Cardiac muscle cell (in vitro differentiated cells and primary cell): ENCODE data around the gene PAQR5. TPM values are rescaled to one million over a fixed set of nuclear protein-coding genes. Genes with fewer than 3 reads are reported as not detected.

Source experiments
- DNase-seq, 2 donors: peaks; one replicate each; pipeline versions ENCODE4 v3.0.0 to v3.0.0-alpha.2; 2010 to 2017; ENCODE audit warnings: low read depth in 1 of 2, low spot score in 1 of 2
- H3K27ac ChIP-seq: fragments of 200-600 bp; sonication (generic); 2 replicates; pipeline ENCODE4 v1.5.1; 2016
- H3K27me3 ChIP-seq: fragments of 200-600 bp; sonication (generic); 2 replicates; pipeline ENCODE4 v1.6.0; 2016; ENCODE audit warnings: control low read depth
- H3K36me3 ChIP-seq: fragments of 200-600 bp; sonication (generic); 2 replicates; pipeline ENCODE4 v1.5.1; 2016; ENCODE audit warnings: control low read depth
- H3K4me1 ChIP-seq: fragments of 200-600 bp; sonication (generic); 2 replicates; pipeline ENCODE4 v1.8.1; 2017; ENCODE audit warnings: low read depth, mild to moderate bottlenecking, mixed run types
- H3K4me3 ChIP-seq: fragments of 200-600 bp; sonication (generic); 2 replicates; pipeline ENCODE4 v1.5.1; 2016; ENCODE audit warnings: mild to moderate bottlenecking
- H3K9me3 ChIP-seq: fragments of 200-600 bp; sonication (generic); 2 replicates; pipeline ENCODE4 v1.5.1; 2017; ENCODE audit warnings: low read depth, mild to moderate bottlenecking, control low read depth
- polyA plus RNA-seq: library from polyadenylated mRNA; unstranded; fragments of >200 nt; fragmentation: Nextera tagmentation; extraction: Ambion mirVana; gene quantifications from 2 replicates; pipeline ENCODE4 v1.2.1, GENCODE V29; 2016
- total RNA-seq: library from RNA; depleted of rRNA; stranded (reverse); fragments of >200 nt; gene quantifications from 2 replicates; pipeline ENCODE4 v1.2.3, GENCODE V29; 2016
- TF ChIP-seq, protein P1 (sequence below): IDR thresholded peaks from 2 replicates; pipeline ENCODE4 v1.5.1; 2012; ENCODE audit warnings: low read depth, mild to moderate bottlenecking, low read length

PAQR5 gene
- total and polyA plus RNA-seq, 2 experiments from 2014 or later, result 0.18 to 0.39 TPM

DNA sequence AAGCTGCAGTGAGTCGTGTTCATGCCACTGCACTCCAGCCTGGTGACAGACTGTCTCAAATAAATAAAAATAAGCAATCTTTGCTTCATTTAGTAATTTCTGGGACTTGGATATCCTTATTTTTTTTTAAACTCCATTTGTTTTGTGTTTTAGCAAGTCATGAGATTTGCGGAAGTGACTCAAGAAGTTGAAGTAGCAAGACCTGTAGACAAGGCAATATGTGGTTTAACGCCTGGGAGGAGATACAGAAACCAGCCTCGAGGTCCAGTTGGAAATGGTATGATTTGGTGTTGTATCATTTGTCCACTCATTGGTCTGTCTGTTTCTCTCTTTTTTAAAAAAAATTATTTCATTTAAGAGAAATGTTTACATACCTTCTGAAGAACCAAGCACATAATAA, 137.3 kb downstream of the PAQR5 start:
- Histone ChIP-seq H3K36me3 (peaks cover 9% of the 10 kb centered on the region), H3K9me3 (no peaks in the 10 kb centered on the region), H3K27me3 (no peaks in the 10 kb centered on the region), H3K4me1 (no peaks in the 10 kb centered on the region), H3K4me3 (no peak overlapping the region), H3K27ac (no peak overlapping the region)
- TF ChIP-seq, protein P1, sequence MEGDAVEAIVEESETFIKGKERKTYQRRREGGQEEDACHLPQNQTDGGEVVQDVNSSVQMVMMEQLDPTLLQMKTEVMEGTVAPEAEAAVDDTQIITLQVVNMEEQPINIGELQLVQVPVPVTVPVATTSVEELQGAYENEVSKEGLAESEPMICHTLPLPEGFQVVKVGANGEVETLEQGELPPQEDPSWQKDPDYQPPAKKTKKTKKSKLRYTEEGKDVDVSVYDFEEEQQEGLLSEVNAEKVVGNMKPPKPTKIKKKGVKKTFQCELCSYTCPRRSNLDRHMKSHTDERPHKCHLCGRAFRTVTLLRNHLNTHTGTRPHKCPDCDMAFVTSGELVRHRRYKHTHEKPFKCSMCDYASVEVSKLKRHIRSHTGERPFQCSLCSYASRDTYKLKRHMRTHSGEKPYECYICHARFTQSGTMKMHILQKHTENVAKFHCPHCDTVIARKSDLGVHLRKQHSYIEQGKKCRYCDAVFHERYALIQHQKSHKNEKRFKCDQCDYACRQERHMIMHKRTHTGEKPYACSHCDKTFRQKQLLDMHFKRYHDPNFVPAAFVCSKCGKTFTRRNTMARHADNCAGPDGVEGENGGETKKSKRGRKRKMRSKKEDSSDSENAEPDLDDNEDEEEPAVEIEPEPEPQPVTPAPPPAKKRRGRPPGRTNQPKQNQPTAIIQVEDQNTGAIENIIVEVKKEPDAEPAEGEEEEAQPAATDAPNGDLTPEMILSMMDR, result no peak
- DNase-seq, result no peak

DNA sequence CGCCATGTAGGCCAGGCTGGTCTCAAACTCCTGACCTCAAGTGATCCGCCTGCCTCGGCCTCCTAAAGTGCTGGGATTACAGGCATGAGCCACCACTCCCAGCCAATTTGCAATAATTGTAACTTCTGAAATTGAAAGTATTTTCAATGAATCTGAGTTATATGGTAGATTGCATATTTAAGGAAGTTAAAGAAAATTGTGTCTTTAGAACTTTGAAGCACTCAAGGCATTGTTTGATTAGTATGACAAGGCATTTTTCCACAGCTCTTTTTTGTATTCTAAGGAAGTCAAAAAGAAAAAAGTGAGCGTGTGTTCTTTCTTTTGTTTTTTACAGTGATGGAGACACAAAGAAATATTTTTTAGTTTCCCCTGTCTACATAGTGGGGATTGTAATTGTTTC, 138.2 kb downstream of the PAQR5 start:
- Histone ChIP-seq H3K36me3 (peaks cover 9% of the 10 kb centered on the region), H3K4me1 (no peaks in the 10 kb centered on the region)
- TF ChIP-seq, protein P1, result no peak

DNA sequence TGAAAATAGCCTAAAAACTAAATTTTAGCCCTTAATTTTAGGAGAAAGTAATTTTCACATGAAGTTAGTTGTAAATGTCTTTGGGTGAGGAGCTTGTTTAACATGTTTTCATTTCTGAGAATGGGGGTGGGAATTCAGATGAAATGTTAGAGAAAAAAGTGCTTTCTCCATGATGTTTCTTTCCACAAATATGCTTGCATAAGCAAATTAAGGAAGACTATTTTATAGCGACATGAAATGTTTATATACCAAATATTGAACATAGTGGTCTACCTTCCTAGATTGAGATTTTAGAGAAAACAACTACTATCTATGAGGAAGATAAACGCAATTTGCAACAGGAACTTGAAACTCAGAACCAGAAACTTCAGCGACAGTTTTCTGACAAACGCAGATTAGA, 140.9 kb downstream of the PAQR5 start:
- no peaks in the 10 kb centered on the region for H3K27me3 ChIP-seq
- H3K4me1 ChIP-seq, result no peaks in the 10 kb centered on the region
- no peaks in the 10 kb centered on the region for H3K9me3 ChIP-seq
- no peak overlapping the region for H3K4me3 ChIP-seq
- H3K36me3 ChIP-seq, result peaks cover 10% of the 10 kb centered on the region
- TF ChIP-seq, protein P1, result no peak
- no peak for DNase-seq
- no peak overlapping the region for H3K27ac ChIP-seq

More for the DNA sequence above, 138.2 kb downstream of the PAQR5 start:
- H3K9me3 ChIP-seq, result no peaks in the 10 kb centered on the region
- no peak overlapping the region for H3K4me3 ChIP-seq
- no peaks in the 10 kb centered on the region for H3K27me3 ChIP-seq
- H3K27ac ChIP-seq, result no peak overlapping the region
- DNase-seq, result no peak

DNA sequence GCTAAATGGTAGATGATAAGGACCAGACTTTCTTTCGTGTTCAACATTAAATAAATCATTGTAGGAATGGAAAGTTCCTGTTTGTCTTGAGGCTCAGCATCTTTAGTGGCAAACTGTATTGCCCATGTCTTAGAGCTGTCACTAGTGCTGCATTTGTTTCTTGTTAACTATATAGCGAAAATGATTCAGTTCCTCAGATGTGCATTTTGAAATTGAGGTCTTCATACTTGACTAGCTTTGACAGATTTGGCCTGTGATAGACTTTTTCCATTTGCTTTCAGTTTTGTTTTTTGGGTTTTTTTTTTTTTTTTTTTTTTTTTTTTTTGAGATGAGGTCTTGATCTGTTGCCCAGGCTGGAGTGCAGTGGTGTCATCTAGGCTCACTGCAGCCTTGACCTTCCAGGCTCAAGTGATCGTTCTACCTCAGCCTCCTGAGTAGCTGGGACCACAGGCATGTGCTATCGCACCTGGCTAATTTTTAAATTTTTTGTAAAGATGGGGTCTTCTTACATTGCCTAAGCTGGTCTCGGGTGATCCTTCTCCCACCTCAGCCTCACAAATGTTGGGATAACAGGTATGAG, 144.4 kb downstream of the PAQR5 start:
- Histone ChIP-seq H3K27ac (no peak overlapping the region), H3K4me1 (peaks cover 28% of the 10 kb centered on the region), H3K36me3 (peaks cover 6% of the 10 kb centered on the region), H3K9me3 (no peaks in the 10 kb centered on the region), H3K4me3 (no peak overlapping the region), H3K27me3 (no peaks in the 10 kb centered on the region)
- TF ChIP-seq, protein P1, result no peak
- no peak for DNase-seq

DNA sequence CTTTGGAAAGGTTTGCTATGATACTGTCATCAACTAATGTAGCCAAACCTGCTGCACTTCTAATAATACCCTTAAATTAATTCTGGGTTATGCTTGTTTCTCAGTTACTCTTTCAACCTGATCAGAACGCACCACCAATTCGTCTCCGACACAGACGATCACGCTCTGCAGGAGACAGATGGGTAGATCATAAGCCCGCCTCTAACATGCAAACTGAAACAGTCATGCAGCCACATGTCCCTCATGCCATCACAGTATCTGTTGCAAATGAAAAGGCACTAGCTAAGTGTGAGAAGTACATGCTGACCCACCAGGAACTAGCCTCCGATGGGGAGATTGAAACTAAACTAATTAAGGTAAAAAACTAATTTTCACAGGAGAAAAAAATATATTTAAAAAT, 146.0 kb downstream of the PAQR5 start:
- Histone ChIP-seq H3K9me3 (no peaks in the 10 kb centered on the region), H3K27ac (no peak overlapping the region), H3K27me3 (no peaks in the 10 kb centered on the region), H3K36me3 (peaks cover 6% of the 10 kb centered on the region), H3K4me3 (no peak overlapping the region), H3K4me1 (peaks cover 28% of the 10 kb centered on the region)
- TF ChIP-seq, protein P1, result no peak
- no peak for DNase-seq
